ENCODE measurements around the gene NCAPD2.
A peak's percentile ranks its signal among the peaks of the same experiment; 100 is the strongest.
"Not testable (repeated sequence)": the region's sequence is repeated elsewhere in the genome, so short reads cannot be mapped to it uniquely, and the experiment has no call there.

The NCAPD2 gene

GRCh38 chr12:6554168-6555017 lies 60.5 kb downstream of the NCAPD2 start:
- DNase-seq: peak; percentile 78
- in situ Hi-C loops (cut with HindIII; ENCODE audit: low pct_ligation_motif_present, low pct_unique_long_range_greater_than_20kb, low sequenced_read_pairs): no loop called here

DNA sequence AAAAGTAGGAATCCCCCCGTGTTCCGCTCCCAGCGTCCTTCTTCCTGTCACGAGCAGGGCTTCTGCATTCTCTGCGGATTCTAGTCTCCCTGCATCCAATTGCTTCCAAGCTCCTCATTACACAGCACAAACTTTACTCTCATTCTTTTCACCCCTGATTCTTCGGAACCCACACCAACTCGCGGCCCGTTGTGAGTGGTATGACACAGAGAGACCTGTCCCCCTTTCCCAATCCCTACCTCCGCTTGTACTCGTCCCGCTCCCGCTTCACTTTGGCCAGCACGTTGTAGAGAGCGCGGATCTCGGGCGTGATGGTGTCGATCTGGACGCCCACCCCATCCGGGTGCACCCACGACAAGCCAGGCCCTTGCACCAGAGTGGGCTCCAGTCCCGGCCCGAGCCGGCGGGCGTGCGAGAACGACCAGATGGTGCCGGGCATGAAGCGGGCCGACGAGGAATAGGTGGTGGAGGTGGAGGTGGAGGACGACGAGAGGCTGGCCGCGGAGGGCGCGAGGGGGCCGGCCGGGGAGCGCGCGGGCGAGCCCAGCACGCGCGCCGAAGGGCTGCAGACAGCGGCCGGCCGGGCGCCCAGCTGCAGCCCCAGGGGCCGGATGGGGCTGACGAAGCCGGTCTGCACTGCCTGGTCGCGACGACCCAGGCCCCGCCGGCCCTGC lies 61.3 kb downstream of the NCAPD2 start:
- no peak for DNase-seq
- in situ Hi-C loops (cut with HindIII; ENCODE audit: low pct_ligation_motif_present, low pct_unique_long_range_greater_than_20kb, low sequenced_read_pairs): no loop called here

DNA sequence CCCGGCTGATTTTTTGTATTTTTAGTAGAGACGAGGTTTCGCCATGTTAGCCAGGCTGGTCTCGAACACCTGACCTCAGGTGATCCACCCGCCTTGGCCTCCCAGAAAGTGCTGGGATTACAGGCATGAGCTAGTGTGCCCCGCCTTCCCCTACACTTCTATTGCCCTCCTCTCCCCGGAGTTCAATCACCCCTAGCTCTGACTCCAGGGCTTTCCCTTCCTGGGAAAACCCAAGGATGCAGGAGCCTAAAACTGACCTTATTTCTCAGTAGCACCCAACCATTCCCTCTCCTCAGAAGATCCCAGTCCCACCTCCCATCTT lies 62.6 kb downstream of the NCAPD2 start:
- DNase-seq; in situ Hi-C loops (cut with HindIII; ENCODE audit: low pct_ligation_motif_present, low pct_unique_long_range_greater_than_20kb, low sequenced_read_pairs): not testable (repeated sequence)

- in situ Hi-C loops (cut with HindIII; ENCODE audit: low pct_ligation_motif_present, low pct_unique_long_range_greater_than_20kb, low sequenced_read_pairs): no loop called here
- no peak for DNase-seq
These were observed 63.0 kb downstream of the NCAPD2 start for GRCh38 chr12:6556857-6557256.

GRCh38 chr12:6558014-6558760 lies 64.3 kb downstream of the NCAPD2 start:
- DNase-seq: peak; percentile 86
- in situ Hi-C loops (cut with HindIII; ENCODE audit: low pct_ligation_motif_present, low pct_unique_long_range_greater_than_20kb, low sequenced_read_pairs): not testable (repeated sequence)

DNA sequence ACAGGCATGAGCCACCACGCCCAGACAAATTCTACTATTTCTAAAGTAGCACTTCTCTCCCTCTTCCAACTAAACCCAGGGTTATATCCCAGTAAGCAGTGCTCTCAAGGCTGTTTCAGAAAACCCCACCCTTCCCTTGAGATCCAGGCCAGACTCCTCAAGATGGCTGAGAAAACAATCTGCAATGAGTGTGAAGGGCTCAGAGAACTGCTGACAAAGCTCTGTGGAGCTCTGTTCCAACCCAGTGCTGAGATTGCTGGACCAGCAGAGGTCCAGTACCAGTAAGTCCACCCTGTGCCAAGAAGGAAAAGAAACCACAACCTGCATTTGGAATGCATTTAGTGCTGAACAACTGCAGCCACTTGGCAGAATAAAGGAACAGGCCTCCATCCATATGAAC lies 65.6 kb downstream of the NCAPD2 start:
- DNase-seq: no peak
- in situ Hi-C loops (cut with HindIII; ENCODE audit: low pct_ligation_motif_present, low pct_unique_long_range_greater_than_20kb, low sequenced_read_pairs): no loop called here

GRCh38 chr12:6560501-6561205 lies 66.8 kb downstream of the NCAPD2 start:
- DNase-seq: no peak
- in situ Hi-C loops (cut with HindIII; ENCODE audit: low pct_ligation_motif_present, low pct_unique_long_range_greater_than_20kb, low sequenced_read_pairs): no loop called here

GRCh38 chr12:6562881-6563280 lies 69.0 kb downstream of the NCAPD2 start:
- in situ Hi-C loops (cut with HindIII; ENCODE audit: low pct_ligation_motif_present, low pct_unique_long_range_greater_than_20kb, low sequenced_read_pairs): no loop called here
- DNase-seq: no peak

GRCh38 chr12:6563448-6564050 lies 69.6 kb downstream of the NCAPD2 start:
- peak; percentile 67 for DNase-seq
- in situ Hi-C loops (cut with HindIII; ENCODE audit: low pct_ligation_motif_present, low pct_unique_long_range_greater_than_20kb, low sequenced_read_pairs): no loop called here

DNA sequence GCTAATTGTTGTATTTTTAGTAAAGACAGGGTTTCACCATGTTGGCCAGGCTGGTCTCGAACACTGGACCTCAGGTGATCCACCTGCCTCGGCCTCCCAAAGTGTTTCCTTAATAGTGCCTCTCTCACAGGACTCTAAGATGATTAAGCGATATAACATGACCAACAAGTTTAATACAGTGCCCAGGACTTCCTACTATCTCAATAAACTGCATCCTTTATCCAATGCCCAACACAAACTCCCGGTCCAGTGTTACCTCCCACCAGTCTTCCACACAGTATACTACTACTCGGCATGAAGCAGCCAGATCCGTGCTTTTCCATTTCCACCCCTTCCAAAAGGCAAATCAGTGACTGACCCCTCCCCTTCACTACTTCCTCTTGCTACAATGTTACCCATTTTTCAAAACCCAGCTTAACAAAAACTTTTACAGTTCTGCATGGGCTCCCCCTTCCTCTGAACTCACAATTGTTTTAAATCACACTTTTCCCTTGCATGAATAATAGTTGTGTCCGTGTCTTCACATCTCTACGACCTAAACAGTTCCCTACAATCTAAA lies 73.3 kb downstream of the NCAPD2 start:
- peak; percentile 37 for DNase-seq
- in situ Hi-C loops (cut with HindIII; ENCODE audit: low pct_ligation_motif_present, low pct_unique_long_range_greater_than_20kb, low sequenced_read_pairs): no loop called here

DNA sequence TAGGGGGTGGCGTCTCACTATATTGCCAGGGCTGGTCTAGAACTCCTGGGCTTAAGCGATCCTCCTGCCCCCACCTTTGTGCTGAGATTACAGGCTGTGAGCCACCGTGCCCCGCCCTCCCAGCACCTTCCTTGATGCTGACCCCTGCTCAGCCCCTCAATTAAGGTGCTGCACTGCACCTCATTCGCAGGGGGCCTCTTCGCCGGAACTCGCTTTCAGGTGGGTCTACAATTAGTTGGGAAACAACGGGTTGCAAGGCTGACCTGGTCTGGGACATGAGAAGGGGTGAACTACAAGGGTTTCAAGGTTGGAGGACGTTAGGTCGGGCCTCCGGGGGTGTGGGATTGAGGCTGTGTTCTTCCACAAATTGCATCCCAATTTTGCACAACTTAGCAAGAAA lies 75.4 kb downstream of the NCAPD2 start:
- in situ Hi-C loops (cut with HindIII; ENCODE audit: low pct_ligation_motif_present, low pct_unique_long_range_greater_than_20kb, low sequenced_read_pairs): no loop called here
- no peak for DNase-seq

DNA sequence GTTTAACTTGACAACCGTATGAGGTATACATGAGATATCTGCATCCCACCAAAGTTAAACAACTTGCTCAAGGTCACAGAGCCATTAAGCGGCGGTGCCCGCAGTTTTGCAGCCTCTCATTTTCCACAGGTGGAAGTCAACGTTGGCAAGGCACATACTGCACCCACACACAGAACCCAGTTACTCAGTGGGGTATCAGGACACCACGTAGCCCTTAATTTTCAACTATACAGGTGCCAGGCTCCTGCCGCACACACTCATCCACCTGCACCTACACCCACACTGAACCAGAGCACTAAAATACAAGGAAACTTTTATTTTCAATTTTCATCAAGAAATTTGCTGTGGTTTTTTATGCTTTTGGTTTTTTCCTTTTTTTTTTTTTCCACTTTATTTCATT lies 75.9 kb downstream of the NCAPD2 start:
- DNase-seq: no peak
- in situ Hi-C loops (cut with HindIII; ENCODE audit: low pct_ligation_motif_present, low pct_unique_long_range_greater_than_20kb, low sequenced_read_pairs): no loop called here

DNA sequence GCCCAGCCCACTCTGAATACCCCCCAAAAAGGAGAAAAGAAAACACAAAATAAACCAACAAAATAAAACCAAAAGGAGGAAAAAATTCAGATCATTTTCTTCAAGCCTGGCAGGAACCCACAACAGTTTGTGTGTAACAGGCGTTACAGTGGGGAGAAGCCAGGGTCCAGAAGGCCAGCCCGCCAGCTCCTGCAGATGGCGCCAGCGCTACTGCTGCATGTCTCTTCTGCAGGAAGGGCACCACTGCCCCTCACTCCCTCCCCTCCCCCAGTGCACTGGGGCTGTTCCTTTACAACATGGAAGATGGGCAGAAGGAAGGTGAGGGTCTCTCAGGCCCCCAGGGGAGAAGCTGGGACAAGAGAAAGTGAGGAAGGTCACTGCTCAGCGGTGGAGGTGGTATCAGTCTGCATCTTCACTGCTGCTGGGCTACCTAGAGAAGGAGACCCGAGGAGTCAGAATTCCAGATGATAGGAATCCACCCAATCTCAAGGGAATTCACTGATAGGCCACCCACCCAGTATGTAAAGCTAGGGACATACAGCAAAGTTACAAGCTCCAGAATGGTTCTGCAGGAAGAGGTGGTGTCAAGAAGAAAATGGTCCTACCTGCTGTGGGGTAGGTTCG lies 76.5 kb downstream of the NCAPD2 start:
- in situ Hi-C loops (cut with HindIII; ENCODE audit: low pct_ligation_motif_present, low pct_unique_long_range_greater_than_20kb, low sequenced_read_pairs): no loop called here
- peak; percentile 71 for DNase-seq

- DNase-seq: no peak
- in situ Hi-C loops (cut with HindIII; ENCODE audit: low pct_ligation_motif_present, low pct_unique_long_range_greater_than_20kb, low sequenced_read_pairs): no loop called here
These were observed 79.1 kb downstream of the NCAPD2 start for GRCh38 chr12:6573001-6573400.

GRCh38 chr12:6574576-6575295 lies 80.8 kb downstream of the NCAPD2 start:
- in situ Hi-C loops (cut with HindIII; ENCODE audit: low pct_ligation_motif_present, low pct_unique_long_range_greater_than_20kb, low sequenced_read_pairs): no loop called here

DNA sequence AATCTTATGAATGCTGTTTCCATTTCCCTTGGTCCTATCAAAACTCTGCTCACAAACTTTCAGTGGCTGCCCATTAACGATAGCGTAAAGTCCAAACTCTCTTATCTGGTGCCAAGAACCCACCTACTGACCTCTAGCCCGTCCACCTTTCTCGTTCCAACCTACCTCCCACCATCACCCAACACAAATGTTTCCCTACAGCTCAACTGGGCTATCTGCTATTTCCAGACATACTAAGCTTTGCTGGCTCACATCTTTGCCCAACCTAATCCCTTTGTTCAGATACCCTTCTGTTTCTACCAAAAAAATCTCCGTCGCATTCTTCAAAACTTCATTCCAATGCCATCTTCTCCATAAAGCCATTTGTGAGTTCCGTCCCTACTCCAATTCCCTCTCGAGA lies 81.7 kb downstream of the NCAPD2 start:
- in situ Hi-C loops (cut with HindIII; ENCODE audit: low pct_ligation_motif_present, low pct_unique_long_range_greater_than_20kb, low sequenced_read_pairs): no loop called here
- DNase-seq: no peak

More at GRCh38 chr12:6574576-6575295, 80.8 kb downstream of the NCAPD2 start:
- no peak for DNase-seq
